KMS-11 (cell line): ENCODE data around the gene ADGRG6.

Source experiments
- H2AFZ ChIP-seq: fragments of 200-600 bp; sonication (generic); 2 replicates; pipeline ENCODE4 v1.6.1; 2016; ENCODE audit warnings: antibody characterized with exemption, mixed run types, low read depth
- H3K27ac ChIP-seq: fragments of 200-600 bp; sonication (generic); 2 replicates; pipeline ENCODE4 v1.6.1; 2016; ENCODE audit warnings: mild to moderate bottlenecking, mixed run types
- H3K27me3 ChIP-seq: fragments of 200-600 bp; sonication (generic); 2 replicates; pipeline ENCODE4 v1.6.1; 2017; ENCODE audit warnings: mild to moderate bottlenecking, low read depth, mixed run types, moderate library complexity; ENCODE audit not compliant: insufficient read depth
- H3K36me3 ChIP-seq: fragments of 200-600 bp; sonication (generic); 2 replicates; pipeline ENCODE4 v1.6.1; 2017; ENCODE audit warnings: mild to moderate bottlenecking, mixed run types; ENCODE audit not compliant: insufficient read depth
- H3K4me1 ChIP-seq: fragments of 200-600 bp; sonication (generic); 2 replicates; pipeline ENCODE4 v1.6.1; 2016; ENCODE audit warnings: mild to moderate bottlenecking, low read depth, mixed run types; ENCODE audit not compliant: poor library complexity, severe bottlenecking
- H3K4me2 ChIP-seq: fragments of 200-600 bp; sonication (generic); 2 replicates; pipeline ENCODE4 v1.7.0; 2016; ENCODE audit warnings: mild to moderate bottlenecking, mixed run types
- H3K4me3 ChIP-seq: fragments of 200-600 bp; sonication (generic); IDR thresholded peaks from 2 replicates; pipeline ENCODE4 v1.6.1; 2017; ENCODE audit warnings: low read depth, low read length, mixed read lengths; ENCODE audit not compliant: insufficient read depth
- H3K79me2 ChIP-seq: fragments of 200-600 bp; sonication (generic); 2 replicates; pipeline ENCODE4 v1.6.1; 2016; ENCODE audit warnings: low read depth, mixed run types; ENCODE audit not compliant: insufficient read depth
- H3K9ac ChIP-seq: fragments of 200-600 bp; sonication (generic); 2 replicates; pipeline ENCODE4 v1.6.1; 2016; ENCODE audit warnings: mild to moderate bottlenecking, mixed run types
- H4K20me1 ChIP-seq: fragments of 200-600 bp; sonication (generic); 2 replicates; pipeline ENCODE4 v1.6.1; 2016; ENCODE audit warnings: mild to moderate bottlenecking, mixed run types; ENCODE audit not compliant: insufficient read depth
- CTCF ChIP-seq: fragments of 200-600 bp; sonication (generic); conservative IDR thresholded peaks from 2 replicates; pipeline ENCODE4 v1.6.1; 2017; ENCODE audit warnings: low read depth, mild to moderate bottlenecking, antibody characterized with exemption, low read length, moderate library complexity, mixed read lengths

The ADGRG6 gene

GRCh38 chr6:142354650-142355049 is 52.8 kb downstream of the ADGRG6 start:
- Histone ChIP-seq H3K27me3 (no peaks in the 10 kb centered on the region), H3K4me1 (no peaks in the 10 kb centered on the region), H3K4me3 (no peak overlapping the region), H3K9ac (no peak overlapping the region), H3K36me3 (no peaks in the 10 kb centered on the region), H2AFZ (no peak overlapping the region), H3K79me2 (no peaks in the 10 kb centered on the region), H3K4me2 (no peak overlapping the region), H4K20me1 (no peaks in the 10 kb centered on the region), H3K27ac (no peak overlapping the region)
- no peak for TF ChIP-seq CTCF

- no peak overlapping the region for H3K9ac ChIP-seq
- no peak overlapping the region for H3K27ac ChIP-seq
Measured at GRCh38 chr6:142355520-142356174, 53.8 kb downstream of the ADGRG6 start.

GRCh38 chr6:142356201-142356883 is 54.5 kb downstream of the ADGRG6 start:
- no peak overlapping the region for H3K4me3 ChIP-seq
- no peaks in the 10 kb centered on the region for H3K79me2 ChIP-seq
- no peaks in the 10 kb centered on the region for H3K27me3 ChIP-seq
- no peak overlapping the region for H3K9ac ChIP-seq
- no peak for TF ChIP-seq CTCF
- no peak overlapping the region for H2AFZ ChIP-seq
- H3K4me1 ChIP-seq: no peaks in the 10 kb centered on the region
- no peaks in the 10 kb centered on the region for H3K36me3 ChIP-seq
- H3K4me2 ChIP-seq: no peak overlapping the region
- H4K20me1 ChIP-seq: no peaks in the 10 kb centered on the region
- H3K27ac ChIP-seq: no peak overlapping the region

More at GRCh38 chr6:142355520-142356174, 53.8 kb downstream of the ADGRG6 start:
- H2AFZ ChIP-seq: no peak overlapping the region
- no peak overlapping the region for H3K4me3 ChIP-seq
- H3K79me2 ChIP-seq: no peaks in the 10 kb centered on the region
- H3K27me3 ChIP-seq: no peaks in the 10 kb centered on the region
- no peaks in the 10 kb centered on the region for H3K36me3 ChIP-seq
- no peaks in the 10 kb centered on the region for H4K20me1 ChIP-seq
- TF ChIP-seq CTCF: no peak
- H3K4me1 ChIP-seq: no peaks in the 10 kb centered on the region
- no peak overlapping the region for H3K4me2 ChIP-seq

- no peak overlapping the region for H2AFZ ChIP-seq
- no peak overlapping the region for H3K27ac ChIP-seq
- no peaks in the 10 kb centered on the region for H3K27me3 ChIP-seq
- no peak overlapping the region for H3K4me2 ChIP-seq
- TF ChIP-seq CTCF: no peak
- no peaks in the 10 kb centered on the region for H3K4me1 ChIP-seq
- no peaks in the 10 kb centered on the region for H3K36me3 ChIP-seq
- no peaks in the 10 kb centered on the region for H3K79me2 ChIP-seq
- H3K4me3 ChIP-seq: no peak overlapping the region
- no peak overlapping the region for H3K9ac ChIP-seq
- H4K20me1 ChIP-seq: no peaks in the 10 kb centered on the region
Measured at GRCh38 chr6:142356884-142357225, 55.0 kb downstream of the ADGRG6 start.
